Lower lobe of right lung (tissue), 2 donors: ENCODE results near the gene TMEM147. TPM values are rescaled to one million over a fixed set of nuclear protein-coding genes. Genes with fewer than 3 reads are reported as not detected.

ENCODE experiments used
- ATAC-seq, 2 donors: fragments of 200-7000 bp; cut with Tn5 transposase; one replicate each; pipeline ENCODE4 v1.9.1; 2020 to 2022; ENCODE audit warnings: mild to moderate bottlenecking in 2 of 2, moderate library complexity in 2 of 2
- DNase-seq: peaks from one replicate; pipeline ENCODE4 v3.0.0-alpha.2; 2020
- H3K27ac ChIP-seq: fragments of 200-600 bp; one replicate; pipeline ENCODE4 v1.8.0; 2022
- H3K27me3 ChIP-seq: fragments of 200-600 bp; one replicate; pipeline ENCODE4 v1.8.0; 2022; ENCODE audit warnings: low read depth
- H3K36me3 ChIP-seq: fragments of 200-600 bp; one replicate; pipeline ENCODE4 v1.8.0; 2022; ENCODE audit warnings: mild to moderate bottlenecking
- H3K4me1 ChIP-seq: fragments of 200-600 bp; one replicate; pipeline ENCODE4 v1.8.0; 2022
- H3K4me3 ChIP-seq: fragments of 200-600 bp; one replicate; pipeline ENCODE4 v1.8.0; 2022; ENCODE audit warnings: mild to moderate bottlenecking
- H3K9me3 ChIP-seq: fragments of 200-600 bp; one replicate; pipeline ENCODE4 v1.8.0; 2022
- CTCF ChIP-seq: fragments of 200-600 bp; IDR thresholded peaks from one replicate; pipeline ENCODE4 v1.8.0; 2022; ENCODE audit warnings: antibody characterized with exemption, mild to moderate bottlenecking
- intact Hi-C: fragments of 100-400 bp; cut with DNase I; formaldehyde crosslinking; loops from one replicate; pipeline ENCODE4 v1.11.0; 2022
- total RNA-seq: library from RNA; stranded (reverse); fragmentation: NEBNext Ultra II Directional; extraction: Animal tissue kit (Norgen Biotek cat#: 25700); gene quantifications from one replicate; pipeline ENCODE4 v1.2.1, GENCODE V29; 2021
- donor health status: DM: no; HTN: yes; CAD: no; lungs with severe emphysema.

The TMEM147 gene
- total RNA-seq, 1 donor from 2014 or later, result 81.6 TPM

- H3K27ac ChIP-seq, result no peak overlapping the region
- H3K4me3 ChIP-seq, result no peak overlapping the region
- ATAC-seq (no peak), DNase-seq (no peak)
- TF ChIP-seq CTCF, result no peak
- no peaks in the 10 kb centered on the region for H3K36me3 ChIP-seq
- peaks cover 19% of the 10 kb centered on the region for H3K27me3 ChIP-seq
- intact Hi-C loops, result no loop called here
- peaks cover 7% of the 10 kb centered on the region for H3K4me1 ChIP-seq
- no peaks in the 10 kb centered on the region for H3K9me3 ChIP-seq
These were observed 8.7 kb downstream of the TMEM147 start for GRCh38 chr19:35554076-35554475.

GRCh38 chr19:35555301-35556005 lies 10.0 kb downstream of the TMEM147 start:
- intact Hi-C loops, result no loop called here
- Histone ChIP-seq H3K4me3 (no peak overlapping the region), H3K27me3 (peaks cover 31% of the 10 kb centered on the region), H3K4me1 (peaks cover 7% of the 10 kb centered on the region), H3K27ac (no peak overlapping the region), H3K9me3 (no peaks in the 10 kb centered on the region), H3K36me3 (no peaks in the 10 kb centered on the region)
- no peak for DNase-seq
- no peak for ATAC-seq
- no peak for TF ChIP-seq CTCF

DNA sequence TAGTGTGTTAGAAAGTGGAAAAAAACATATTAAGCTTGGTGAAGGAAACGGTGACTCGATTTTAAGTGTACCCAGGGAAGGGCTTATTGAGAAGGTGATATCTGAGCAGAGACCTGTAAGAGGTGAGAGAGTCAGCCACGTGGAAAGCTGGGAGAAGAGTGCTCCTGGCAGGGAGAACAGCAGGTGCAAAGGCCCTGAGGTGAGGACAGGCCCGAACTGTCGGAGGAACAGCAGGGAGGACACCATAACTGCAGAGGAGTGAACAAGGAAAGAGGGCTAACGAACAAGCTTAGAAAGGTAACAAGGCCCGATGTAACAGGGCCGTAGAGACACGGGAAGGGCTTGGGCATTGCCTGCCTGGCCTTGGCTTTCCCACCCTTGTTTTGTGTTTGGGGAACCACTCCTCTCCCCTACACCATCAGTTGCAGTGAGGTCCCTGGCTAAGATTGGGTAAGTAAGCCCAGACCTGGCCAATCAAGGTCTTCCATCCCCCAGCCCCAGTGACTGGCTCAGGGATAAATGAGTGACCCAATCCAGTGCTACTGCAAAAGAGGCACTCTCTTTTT lies 10.7 kb downstream of the TMEM147 start:
- peaks cover 31% of the 10 kb centered on the region for H3K27me3 ChIP-seq
- intact Hi-C loops, result no loop called here
- no peak for ATAC-seq

GRCh38 chr19:35556846-35557538 lies 11.6 kb downstream of the TMEM147 start:
- Histone ChIP-seq H3K27me3 (peaks cover 32% of the 10 kb centered on the region), H3K27ac (no peak overlapping the region), H3K9me3 (no peaks in the 10 kb centered on the region), H3K4me1 (peaks cover 7% of the 10 kb centered on the region), H3K4me3 (no peak overlapping the region), H3K36me3 (no peaks in the 10 kb centered on the region)
- no peak for ATAC-seq
- intact Hi-C loops, result no loop called here
- TF ChIP-seq CTCF, result no peak
- no peak for DNase-seq

More for the DNA sequence above, 10.7 kb downstream of the TMEM147 start:
- no peak for TF ChIP-seq CTCF
- peaks cover 7% of the 10 kb centered on the region for H3K4me1 ChIP-seq
- no peak overlapping the region for H3K4me3 ChIP-seq
- no peaks in the 10 kb centered on the region for H3K36me3 ChIP-seq
- no peak for DNase-seq
- no peak overlapping the region for H3K27ac ChIP-seq
- H3K9me3 ChIP-seq, result no peaks in the 10 kb centered on the region

- peaks cover 7% of the 10 kb centered on the region for H3K4me1 ChIP-seq
- intact Hi-C loops, result no loop called here
- peak overlapping the region; percentile 48 for H3K4me3 ChIP-seq
- ATAC-seq (peak; percentile 66 to 79), DNase-seq (peak; percentile 79)
- H3K27me3 ChIP-seq, result peaks cover 37% of the 10 kb centered on the region
- H3K36me3 ChIP-seq, result no peaks in the 10 kb centered on the region
- H3K9me3 ChIP-seq, result no peaks in the 10 kb centered on the region
- TF ChIP-seq CTCF, result no peak
- H3K27ac ChIP-seq, result no peak overlapping the region
These were observed 12.3 kb downstream of the TMEM147 start for GRCh38 chr19:35557539-35558399.
